Right ventricle myocardium inferior (tissue), 1 donor: ENCODE data around the gene SECTM1. TPM values are rescaled to one million over a fixed set of nuclear protein-coding genes. Genes with fewer than 3 reads are reported as not detected.

Source experiments
- ATAC-seq: fragments of 200-7000 bp; cut with Tn5 transposase; one replicate; pipeline ENCODE4 v1.9.1; 2020; ENCODE audit warnings: mild to moderate bottlenecking, moderate library complexity
- DNase-seq: peaks from one replicate; pipeline ENCODE4 v3.0.0; 2021; ENCODE audit errors: missing footprints
- intact Hi-C: fragments of 100-400 bp; cut with DNase I; formaldehyde crosslinking; loops from one replicate; pipeline ENCODE4 v1.11.0; 2022
- total RNA-seq: library from RNA; stranded (reverse); fragmentation: NEBNext Ultra II Directional; extraction: Animal tissue kit (Norgen Biotek cat#: 25700); gene quantifications from one replicate; pipeline ENCODE4 v1.2.1, GENCODE V29; 2021
- donor health status: DM: no; HTN: yes; CAD: no; lungs with severe emphysema.

SECTM1 gene
- total RNA-seq, 1 donor from 2014 or later, result 4.9 TPM

GRCh38 chr17:82296511-82297279 is 36.9 kb downstream of the SECTM1 start:
- no peak for ATAC-seq
- no peak for DNase-seq
- intact Hi-C loops, result no loop called here

GRCh38 chr17:82295472-82295814 is 38.1 kb downstream of the SECTM1 start:
- DNase-seq (no peak), ATAC-seq (no peak)
- intact Hi-C loops, result no loop called here

GRCh38 chr17:82294064-82294773 is 39.3 kb downstream of the SECTM1 start:
- intact Hi-C loops, result loop anchor here (5.0 kb wide), 1 partner anchor 257 kb away; the partner anchor contains the start of gene DCXR

GRCh38 chr17:82292251-82293154 is 41.1 kb downstream of the SECTM1 start:
- DNase-seq, result peak; percentile 97
- peak; percentile 96 for ATAC-seq
- intact Hi-C loops, result loop anchor here (1.0 to 5.0 kb wide), 4 partner anchors 19 to 255 kb away; partner anchors contain the start of genes CSNK1D and DCXR

More at GRCh38 chr17:82294064-82294773, 39.3 kb downstream of the SECTM1 start:
- no peak for ATAC-seq
- no peak for DNase-seq

GRCh38 chr17:82291582-82292250 is 41.9 kb downstream of the SECTM1 start:
- intact Hi-C loops, result loop anchor here (1.0 to 5.0 kb wide), 3 partner anchors 18 to 254 kb away; partner anchors contain the start of genes CSNK1D and DCXR
- no peak for DNase-seq
- no peak for ATAC-seq

GRCh38 chr17:82287868-82288801 is 45.4 kb downstream of the SECTM1 start:
- peak; percentile 83 for DNase-seq
- peak; percentile 36 for ATAC-seq
- intact Hi-C loops, result no loop called here

GRCh38 chr17:82287013-82287867 is 46.3 kb downstream of the SECTM1 start:
- intact Hi-C loops, result no loop called here
- ATAC-seq (no peak), DNase-seq (no peak)

GRCh38 chr17:82285141-82285540 is 48.4 kb downstream of the SECTM1 start:
- intact Hi-C loops, result no loop called here
- DNase-seq (no peak), ATAC-seq (no peak)

- intact Hi-C loops, result no loop called here
- ATAC-seq (no peak), DNase-seq (peak; percentile 68)
These were observed 50.3 kb downstream of the SECTM1 start for GRCh38 chr17:82283208-82283749.

GRCh38 chr17:82282239-82283207 is 51.0 kb downstream of the SECTM1 start:
- DNase-seq (peak; percentile 39), ATAC-seq (no peak)
- intact Hi-C loops, result no loop called here

GRCh38 chr17:82281502-82282238 is 51.9 kb downstream of the SECTM1 start:
- peak; percentile 51 for DNase-seq
- intact Hi-C loops, result no loop called here
- no peak for ATAC-seq

GRCh38 chr17:82281076-82281475 is 52.5 kb downstream of the SECTM1 start:
- DNase-seq (peak; percentile 37), ATAC-seq (no peak)
- intact Hi-C loops, result no loop called here

- intact Hi-C loops, result no loop called here
- peak; percentile 31 for DNase-seq
- no peak for ATAC-seq
These were observed 53.0 kb downstream of the SECTM1 start for GRCh38 chr17:82280537-82280936.

- DNase-seq (peak; percentile 66), ATAC-seq (no peak)
- intact Hi-C loops, result no loop called here
These were observed 54.7 kb downstream of the SECTM1 start for GRCh38 chr17:82278786-82279391.
